GF-D8 (cell line): Measurements from ENCODE around the gene PLPP7.

Experiments used
- DNase-seq: peaks from one replicate; lab custom pipeline; 2025; lab: John Stamatoyannopoulos, UW

Gene PLPP7

GRCh38 chr9:131281119-131281965, 8.2 kb upstream of the PLPP7 start:
- DNase-seq = no peak

GRCh38 chr9:131282175-131282574, 7.3 kb upstream of the PLPP7 start:
- no peak for DNase-seq

GRCh38 chr9:131282688-131283422, 6.7 kb upstream of the PLPP7 start:
- DNase-seq = no peak

GRCh38 chr9:131284856-131285255, 4.7 kb upstream of the PLPP7 start:
- no peak for DNase-seq

GRCh38 chr9:131287359-131287758, 2.2 kb upstream of the PLPP7 start:
- no peak for DNase-seq

- DNase-seq = no peak
Observed at GRCh38 chr9:131288217-131288616, 1.3 kb upstream of the PLPP7 start.

GRCh38 chr9:131290036-131290766, 678 bp downstream of the PLPP7 start:
- no peak for DNase-seq

GRCh38 chr9:131290767-131291370, 1.3 kb downstream of the PLPP7 start:
- no peak for DNase-seq

GRCh38 chr9:131291795-131292315, 2.3 kb downstream of the PLPP7 start:
- DNase-seq = no peak

- DNase-seq = no peak
Observed at GRCh38 chr9:131292937-131293336, 3.4 kb downstream of the PLPP7 start.

- no peak for DNase-seq
Observed at GRCh38 chr9:131296460-131296859, 6.9 kb downstream of the PLPP7 start.

- DNase-seq = no peak
Observed at GRCh38 chr9:131296906-131297500, 7.5 kb downstream of the PLPP7 start.

GRCh38 chr9:131297903-131298302, 8.4 kb downstream of the PLPP7 start:
- no peak for DNase-seq

- no peak for DNase-seq
Observed at GRCh38 chr9:131298341-131298740, 8.8 kb downstream of the PLPP7 start.

GRCh38 chr9:131298816-131299215, 9.3 kb downstream of the PLPP7 start:
- no peak for DNase-seq

- DNase-seq = no peak
Observed at GRCh38 chr9:131299346-131299960, 9.9 kb downstream of the PLPP7 start.

- DNase-seq = no peak
Observed at GRCh38 chr9:131299961-131300347, 10.4 kb downstream of the PLPP7 start.

- no peak for DNase-seq
Observed at GRCh38 chr9:131300444-131300843, 10.9 kb downstream of the PLPP7 start.

- no peak for DNase-seq
Observed at GRCh38 chr9:131302244-131303075, 12.9 kb downstream of the PLPP7 start.
